Lower lobe of right lung (tissue), 2 donors: Measurements from ENCODE around the gene FAM217A. TPM values are rescaled to one million over a fixed set of nuclear protein-coding genes. Genes with fewer than 3 reads are reported as not detected.

ENCODE experiments used
- ATAC-seq, 2 donors: fragments of 200-7000 bp; cut with Tn5 transposase; one replicate each; pipeline ENCODE4 v1.9.1; 2020 to 2022; ENCODE audit warnings: mild to moderate bottlenecking in 2 of 2, moderate library complexity in 2 of 2
- DNase-seq: peaks from one replicate; pipeline ENCODE4 v3.0.0-alpha.2; 2020
- H3K27ac ChIP-seq: fragments of 200-600 bp; one replicate; pipeline ENCODE4 v1.8.0; 2022
- H3K27me3 ChIP-seq: fragments of 200-600 bp; one replicate; pipeline ENCODE4 v1.8.0; 2022; ENCODE audit warnings: low read depth
- H3K36me3 ChIP-seq: fragments of 200-600 bp; one replicate; pipeline ENCODE4 v1.8.0; 2022; ENCODE audit warnings: mild to moderate bottlenecking
- H3K4me1 ChIP-seq: fragments of 200-600 bp; one replicate; pipeline ENCODE4 v1.8.0; 2022
- H3K4me3 ChIP-seq: fragments of 200-600 bp; one replicate; pipeline ENCODE4 v1.8.0; 2022; ENCODE audit warnings: mild to moderate bottlenecking
- H3K9me3 ChIP-seq: fragments of 200-600 bp; one replicate; pipeline ENCODE4 v1.8.0; 2022
- CTCF ChIP-seq: fragments of 200-600 bp; IDR thresholded peaks from one replicate; pipeline ENCODE4 v1.8.0; 2022; ENCODE audit warnings: antibody characterized with exemption, mild to moderate bottlenecking
- intact Hi-C: fragments of 100-400 bp; cut with DNase I; formaldehyde crosslinking; loops from one replicate; pipeline ENCODE4 v1.11.0; 2022
- total RNA-seq: library from RNA; stranded (reverse); fragmentation: NEBNext Ultra II Directional; extraction: Animal tissue kit (Norgen Biotek cat#: 25700); gene quantifications from one replicate; pipeline ENCODE4 v1.2.1, GENCODE V29; 2021
- donor health status: DM: no; HTN: yes; CAD: no; lungs with severe emphysema.

FAM217A gene
- total RNA-seq, 1 donor from 2014 or later = not detected

DNA sequence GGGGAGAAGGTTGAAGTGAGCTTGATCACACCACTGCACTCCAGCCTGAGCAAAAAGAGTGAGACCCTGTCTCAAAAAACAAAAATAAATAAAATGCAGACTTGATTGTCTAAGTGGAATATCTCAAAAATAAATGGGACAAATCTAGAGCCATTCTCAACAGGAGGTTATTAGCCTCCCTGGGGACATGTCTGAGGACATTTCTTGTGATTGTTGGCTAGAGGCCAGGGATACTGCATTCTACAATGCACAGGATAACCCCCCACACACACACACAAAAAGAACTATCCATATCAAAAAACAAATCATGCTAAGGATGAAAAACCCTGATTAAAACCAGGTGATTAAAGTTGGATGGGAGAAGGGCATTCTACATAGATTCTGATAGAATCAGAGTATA lies 37.5 kb downstream of the FAM217A start:
- intact Hi-C loops = no loop called here
- Histone ChIP-seq H3K9me3 (no peaks in the 10 kb centered on the region), H3K4me3 (no peak overlapping the region), H3K27ac (no peak overlapping the region), H3K36me3 (peaks cover 95% of the 10 kb centered on the region), H3K4me1 (peaks cover 9% of the 10 kb centered on the region), H3K27me3 (no peaks in the 10 kb centered on the region)
- DNase-seq (no peak), ATAC-seq (no peak)
- no peak for TF ChIP-seq CTCF

- peak; percentile 82 to 86 for ATAC-seq
- Histone ChIP-seq H3K27me3 (no peaks in the 10 kb centered on the region), H3K4me1 (peaks cover 17% of the 10 kb centered on the region), H3K27ac (no peak overlapping the region), H3K9me3 (no peaks in the 10 kb centered on the region), H3K36me3 (peaks cover 73% of the 10 kb centered on the region), H3K4me3 (no peak overlapping the region)
- no peak for DNase-seq
- intact Hi-C loops = no loop called here
- no peak for TF ChIP-seq CTCF
Measured at GRCh38 chr6:4039348-4039747, 39.6 kb downstream of the FAM217A start.

DNA sequence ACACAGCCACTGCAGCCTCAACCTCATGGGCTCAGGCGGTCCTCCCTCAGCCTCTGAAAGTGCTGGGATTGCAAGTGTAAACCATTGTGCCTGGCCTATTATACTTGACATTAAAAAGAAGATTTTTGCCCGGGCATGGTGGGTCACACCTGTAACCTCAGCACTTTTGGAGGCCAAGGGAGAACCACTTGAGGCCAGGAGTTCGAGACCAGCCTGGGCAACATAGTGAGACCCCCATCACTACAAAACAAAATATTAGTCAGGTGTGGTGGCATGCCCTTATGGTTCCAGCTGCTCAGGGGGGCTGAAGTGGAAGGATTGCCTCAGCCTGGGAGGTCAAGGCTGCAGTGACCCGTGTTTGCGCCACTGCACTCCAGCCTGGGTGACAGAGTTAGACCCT lies 42.4 kb downstream of the FAM217A start:
- no peaks in the 10 kb centered on the region for H3K9me3 ChIP-seq
- no peaks in the 10 kb centered on the region for H3K27me3 ChIP-seq
- intact Hi-C loops = no loop called here
- DNase-seq = no peak
- no peak for TF ChIP-seq CTCF
- H3K27ac ChIP-seq = no peak overlapping the region
- H3K36me3 ChIP-seq = peaks cover 61% of the 10 kb centered on the region
- no peak for ATAC-seq
- no peak overlapping the region for H3K4me3 ChIP-seq
- peaks cover 33% of the 10 kb centered on the region for H3K4me1 ChIP-seq

DNA sequence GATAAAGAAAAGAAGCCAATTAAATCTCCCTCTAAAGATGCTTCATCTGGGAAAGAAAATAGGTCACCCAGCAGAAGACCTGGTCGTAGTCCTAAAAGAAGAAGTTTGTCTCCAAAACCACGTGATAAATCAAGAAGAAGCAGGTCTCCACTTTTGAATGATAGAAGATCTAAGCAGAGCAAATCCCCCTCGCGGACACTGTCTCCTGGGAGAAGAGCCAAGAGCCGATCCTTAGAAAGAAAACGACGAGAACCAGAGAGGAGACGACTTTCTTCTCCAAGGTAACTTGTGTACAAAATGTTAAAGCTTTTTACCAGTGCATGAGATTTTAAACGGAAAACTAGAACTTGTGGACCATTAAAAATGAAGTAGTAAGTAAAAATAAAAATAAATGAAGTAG lies 46.5 kb downstream of the FAM217A start:
- H3K4me3 ChIP-seq = no peak overlapping the region
- no peak for TF ChIP-seq CTCF
- no peaks in the 10 kb centered on the region for H3K9me3 ChIP-seq
- intact Hi-C loops = no loop called here
- ATAC-seq (no peak), DNase-seq (no peak)
- no peak overlapping the region for H3K27ac ChIP-seq
- no peaks in the 10 kb centered on the region for H3K27me3 ChIP-seq
- H3K4me1 ChIP-seq = peaks cover 30% of the 10 kb centered on the region
- peaks cover 21% of the 10 kb centered on the region for H3K36me3 ChIP-seq

- Histone ChIP-seq H3K27me3 (no peaks in the 10 kb centered on the region), H3K4me3 (no peak overlapping the region), H3K36me3 (peaks cover 17% of the 10 kb centered on the region), H3K27ac (no peak overlapping the region), H3K4me1 (peaks cover 39% of the 10 kb centered on the region), H3K9me3 (no peaks in the 10 kb centered on the region)
- no peak for ATAC-seq
- no peak for DNase-seq
- TF ChIP-seq CTCF = no peak
- intact Hi-C loops = no loop called here
Measured at GRCh38 chr6:4031442-4031841, 47.5 kb downstream of the FAM217A start.

DNA sequence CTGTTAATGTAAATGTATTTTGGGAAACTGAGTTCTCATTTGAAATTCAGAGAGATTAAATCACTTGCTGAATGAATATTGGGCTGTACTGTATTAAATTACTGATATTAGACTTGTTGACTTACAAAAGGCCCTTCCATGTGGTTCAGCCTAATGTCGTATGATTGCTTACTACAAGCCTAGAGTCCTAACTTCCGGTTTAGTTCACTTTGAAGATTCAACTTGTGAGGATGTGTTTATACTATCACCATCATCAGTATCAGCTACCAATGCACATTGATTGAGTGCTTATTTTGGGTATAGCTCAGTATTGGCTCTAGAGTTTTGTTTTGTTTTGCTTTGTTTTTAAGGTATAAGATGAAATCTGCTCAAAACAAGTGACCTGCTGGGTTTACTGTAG lies 48.3 kb downstream of the FAM217A start:
- H3K4me3 ChIP-seq = no peak overlapping the region
- intact Hi-C loops = no loop called here
- ATAC-seq = no peak
- peaks cover 17% of the 10 kb centered on the region for H3K36me3 ChIP-seq
- H3K9me3 ChIP-seq = no peaks in the 10 kb centered on the region
- H3K27ac ChIP-seq = no peak overlapping the region
- H3K27me3 ChIP-seq = no peaks in the 10 kb centered on the region
- no peak for TF ChIP-seq CTCF
- peaks cover 39% of the 10 kb centered on the region for H3K4me1 ChIP-seq
- DNase-seq = no peak
